Fibroblast of pulmonary artery (primary cell): ENCODE data around the gene PODXL.

Experiments
- DNase-seq: peaks from one replicate; pipeline ENCODE4 v3.0.0-alpha.2; 2010; ENCODE audit warnings: low read depth
- H3K4me3 ChIP-seq: replicated peaks from 2 replicates; pipeline ENCODE4 v1.5.1; 2011; ENCODE audit warnings: low read depth, mild to moderate bottlenecking, control low read depth, low read length, moderate library complexity
- CTCF ChIP-seq: IDR thresholded peaks from 2 replicates; pipeline ENCODE4 v1.5.1; 2011; ENCODE audit warnings: mild to moderate bottlenecking, control low read depth, low read length, inconsistent platforms; ENCODE audit errors: missing control alignments

PODXL gene

GRCh38 chr7:131501930-131502685 lies 54.3 kb downstream of the PODXL start:
- H3K4me3 ChIP-seq, result no peak overlapping the region
- no peak for TF ChIP-seq CTCF
- DNase-seq, result no peak

GRCh38 chr7:131501422-131501821 lies 55.0 kb downstream of the PODXL start:
- no peak for TF ChIP-seq CTCF
- DNase-seq, result peak; percentile 48
- H3K4me3 ChIP-seq, result no peak overlapping the region

DNA sequence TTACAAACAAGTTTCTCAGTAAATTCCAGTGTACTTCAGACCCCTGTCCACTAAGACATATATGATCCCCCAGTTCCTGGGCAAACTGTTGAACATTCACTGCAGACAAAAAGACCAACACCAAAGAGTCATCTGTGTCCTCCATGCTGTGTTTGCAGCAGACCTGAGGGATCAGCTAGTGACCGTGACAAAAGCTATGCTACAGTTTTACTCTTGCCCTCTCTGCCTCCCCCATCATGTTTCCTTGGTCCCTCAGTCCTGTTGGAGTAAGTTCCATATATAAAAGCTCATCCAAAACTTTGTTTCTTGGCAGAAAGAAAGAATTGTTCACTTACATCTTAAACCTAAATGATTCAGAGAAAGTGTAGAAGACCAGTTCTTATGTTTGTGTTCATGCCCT lies 56.1 kb downstream of the PODXL start:
- no peak overlapping the region for H3K4me3 ChIP-seq
- no peak for DNase-seq
- no peak for TF ChIP-seq CTCF

DNA sequence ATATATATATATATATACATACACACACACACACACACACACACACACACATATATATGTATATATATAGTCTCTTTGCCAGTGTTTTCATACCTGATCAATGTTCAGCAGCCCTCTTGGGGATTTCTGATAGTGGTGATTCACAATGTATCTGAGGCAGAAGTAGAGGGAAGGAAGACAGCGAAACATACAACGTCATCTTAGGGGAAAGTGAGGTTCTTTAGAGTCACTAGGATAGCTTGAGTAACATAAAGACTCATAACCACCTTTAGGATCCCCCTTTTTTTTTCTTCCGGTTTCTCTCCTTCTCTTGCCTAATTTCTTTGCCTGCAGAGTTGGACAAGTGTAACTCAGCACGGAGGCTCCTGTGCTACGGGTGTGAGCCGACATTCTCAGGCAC lies 56.6 kb downstream of the PODXL start:
- TF ChIP-seq CTCF, result no peak
- DNase-seq, result no peak
- H3K4me3 ChIP-seq, result no peak overlapping the region

DNA sequence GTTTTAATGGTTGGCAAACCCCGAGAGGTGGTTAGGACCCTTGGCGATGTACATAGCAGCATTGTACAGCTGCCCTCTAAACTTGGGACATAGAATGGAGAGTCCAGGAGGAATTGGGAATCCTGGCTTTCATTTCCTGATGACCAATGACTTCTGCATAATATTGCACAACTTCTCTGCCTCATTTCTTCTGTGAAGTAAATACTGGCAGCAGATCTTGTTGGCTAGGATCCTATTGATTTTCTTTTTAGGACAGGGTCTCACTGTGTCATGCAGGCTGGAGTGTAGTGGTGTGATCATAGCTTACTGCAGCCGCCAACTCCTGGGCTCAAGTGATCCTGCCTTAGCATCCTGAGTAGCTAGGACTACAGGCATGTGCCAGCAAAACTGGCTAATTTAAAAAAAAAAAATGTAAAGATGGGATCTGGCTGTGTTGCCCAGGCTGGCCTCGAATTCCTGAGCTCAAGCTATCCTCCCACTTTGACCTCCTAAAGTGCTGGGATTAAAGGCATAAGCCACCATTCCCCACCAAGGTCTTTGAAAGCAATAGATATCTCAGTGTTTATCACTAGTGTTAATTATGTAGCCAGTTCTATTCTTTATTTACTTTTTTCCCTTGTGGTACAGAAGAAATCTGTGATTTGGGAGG lies 58.1 kb downstream of the PODXL start:
- no peak overlapping the region for H3K4me3 ChIP-seq
- TF ChIP-seq CTCF, result no peak
- DNase-seq, result peak; percentile 71

- TF ChIP-seq CTCF, result no peak
- H3K4me3 ChIP-seq, result no peak overlapping the region
- peak; percentile 27 for DNase-seq
Measured at GRCh38 chr7:131497454-131497853, 59.0 kb downstream of the PODXL start.
